WTC11 (cell line): ENCODE data around the gene FASTK. TPM values are rescaled to one million over a fixed set of nuclear protein-coding genes. Genes with fewer than 3 reads are reported as not detected.

Source experiments
- ATAC-seq: fragments of 200-7000 bp; cut with Tn5 transposase; 2 replicates; pipeline ENCODE4 v1.10.0; 2021; ENCODE audit warnings: mild to moderate bottlenecking, moderate library complexity
- CTCF ChIA-PET: fragments of 300-600 bp; sonication (Branson Sonifier 250); formaldehyde crosslinking; loops from one replicate; lab custom pipeline; 2021; ENCODE audit warnings: antibody characterized with exemption; lab: Charles Lee
- POLR2A ChIA-PET: fragments of 350-600 bp; sonication (Branson Sonifier 250); formaldehyde crosslinking; loops from one replicate; lab custom pipeline; 2021; ENCODE audit warnings: antibody characterized with exemption; lab: Charles Lee
- DNase-seq: peaks from one replicate; pipeline ENCODE4 v3.0.0; 2021; ENCODE audit warnings: low spot score
- H3K27ac Mint-ChIP-seq: 2 replicates; pipeline ENCODE4 v1.8.0; 2021; ENCODE audit warnings: mixed read lengths
- H3K27me3 Mint-ChIP-seq: 2 replicates; pipeline ENCODE4 v1.8.0; 2021; ENCODE audit warnings: low read depth, mild to moderate bottlenecking, moderate library complexity, mixed read lengths
- H3K36me3 Mint-ChIP-seq: 2 replicates; pipeline ENCODE4 v1.8.0; 2021; ENCODE audit warnings: mixed read lengths
- H3K4me1 Mint-ChIP-seq: 2 replicates; pipeline ENCODE4 v1.8.0; 2022; ENCODE audit warnings: mixed read lengths
- H3K4me3 Mint-ChIP-seq: 2 replicates; pipeline ENCODE4 v1.8.0; 2021; ENCODE audit warnings: mild to moderate bottlenecking, moderate library complexity, mixed read lengths
- H3K9me3 Mint-ChIP-seq: 2 replicates; pipeline ENCODE4 v1.8.0; 2021; ENCODE audit warnings: mixed read lengths
- CREM ChIP-seq: sonication (generic); formaldehyde crosslinking; IDR thresholded peaks from 2 replicates; pipeline ENCODE4 v1.8.1; 2022; ENCODE audit warnings: mild to moderate bottlenecking, missing genetic modification reagents, moderate library complexity
- EMX1 ChIP-seq: fragments of 250-450 bp; sonication (Bioruptor Pico); IDR thresholded peaks from 2 replicates; pipeline ENCODE4 v1.8.0; 2021; ENCODE audit warnings: mild to moderate bottlenecking
- ETV6 ChIP-seq: sonication (generic); formaldehyde crosslinking; IDR thresholded peaks from 2 replicates; pipeline ENCODE4 v1.8.1; 2022; ENCODE audit warnings: mild to moderate bottlenecking, missing genetic modification reagents
- FOXP1 ChIP-seq: sonication (generic); formaldehyde crosslinking; IDR thresholded peaks from 2 replicates; pipeline ENCODE4 v1.8.0; 2022; ENCODE audit warnings: missing genetic modification reagents, mild to moderate bottlenecking, moderate library complexity, borderline replicate concordance
- GRHL2 ChIP-seq: fragments of 250-450 bp; sonication (Bioruptor Pico); IDR thresholded peaks from 2 replicates; pipeline ENCODE4 v1.8.0; 2022; ENCODE audit warnings: mild to moderate bottlenecking, moderate library complexity; ENCODE audit not compliant: insufficient replicate concordance, severe bottlenecking
- GTF2I ChIP-seq: fragments of 250-450 bp; sonication (Bioruptor Pico); conservative IDR thresholded peaks from 2 replicates; pipeline ENCODE4 v1.4.0; 2021; ENCODE audit warnings: mild to moderate bottlenecking
- NFATC4 ChIP-seq: fragments of 250-450 bp; sonication (Bioruptor Pico); IDR thresholded peaks from 2 replicates; pipeline ENCODE4 v1.9.0; 2021; ENCODE audit warnings: mild to moderate bottlenecking
- NFE2L1 ChIP-seq: sonication (generic); formaldehyde crosslinking; IDR thresholded peaks from 2 replicates; pipeline ENCODE4 v1.8.1; 2023; ENCODE audit warnings: missing genetic modification reagents
- NFYB ChIP-seq: sonication (generic); formaldehyde crosslinking; conservative IDR thresholded peaks from 2 replicates; pipeline ENCODE4 v1.8.0; 2022; ENCODE audit warnings: low read depth, missing genetic modification reagents
- TEAD1 ChIP-seq: sonication (generic); formaldehyde crosslinking; IDR thresholded peaks from 2 replicates; pipeline ENCODE4 v1.8.0; 2022; ENCODE audit warnings: mild to moderate bottlenecking, missing genetic modification reagents
- ZNF396 ChIP-seq: fragments of 250-450 bp; sonication (Bioruptor Pico); IDR thresholded peaks from 2 replicates; pipeline ENCODE4 v1.8.0; 2021; ENCODE audit warnings: mild to moderate bottlenecking, moderate library complexity, borderline replicate concordance
- ZNF416 ChIP-seq: fragments of 250-450 bp; sonication (Bioruptor Pico); IDR thresholded peaks from 2 replicates; pipeline ENCODE4 v1.9.0; 2021; ENCODE audit warnings: mild to moderate bottlenecking, inconsistent platforms
- ZNF671 ChIP-seq: fragments of 250-450 bp; sonication (Bioruptor Pico); IDR thresholded peaks from 2 replicates; pipeline ENCODE4 v1.8.0; 2021; ENCODE audit warnings: mild to moderate bottlenecking
- total RNA-seq: library from RNA; stranded (reverse); gene quantifications from 3 replicates; pipeline ENCODE4 v1.2.3, GENCODE V29; 2021
- TF ChIP-seq, protein P1 (sequence below): sonication (generic); formaldehyde crosslinking; IDR thresholded peaks from 2 replicates; pipeline ENCODE4 v1.8.1; 2022; ENCODE audit warnings: missing genetic modification reagents, borderline replicate concordance
- TF ChIP-seq, protein P2 (sequence below): fragments of 250-450 bp; sonication (Bioruptor Pico); IDR thresholded peaks from 2 replicates; pipeline ENCODE4 v1.8.0; 2021; ENCODE audit warnings: mild to moderate bottlenecking
- TF ChIP-seq, protein P3 (sequence below): sonication (generic); formaldehyde crosslinking; IDR thresholded peaks from 2 replicates; pipeline ENCODE4 v1.8.1; 2022; ENCODE audit warnings: low read depth, mild to moderate bottlenecking, moderate library complexity, missing genetic modification reagents, borderline replicate concordance
- TF ChIP-seq, protein P4 (sequence below): sonication (generic); formaldehyde crosslinking; IDR thresholded peaks from 2 replicates; pipeline ENCODE4 v1.8.1; 2022; ENCODE audit warnings: low read depth, missing genetic modification reagents, borderline replicate concordance
- TF ChIP-seq, protein P5 (sequence below): fragments of 250-450 bp; sonication (Bioruptor Pico); IDR thresholded peaks from 2 replicates; pipeline ENCODE4 v1.9.0; 2021; ENCODE audit warnings: mild to moderate bottlenecking

The FASTK gene
- total RNA-seq, 1 experiment from 2014 or later, result 70.2 TPM

DNA sequence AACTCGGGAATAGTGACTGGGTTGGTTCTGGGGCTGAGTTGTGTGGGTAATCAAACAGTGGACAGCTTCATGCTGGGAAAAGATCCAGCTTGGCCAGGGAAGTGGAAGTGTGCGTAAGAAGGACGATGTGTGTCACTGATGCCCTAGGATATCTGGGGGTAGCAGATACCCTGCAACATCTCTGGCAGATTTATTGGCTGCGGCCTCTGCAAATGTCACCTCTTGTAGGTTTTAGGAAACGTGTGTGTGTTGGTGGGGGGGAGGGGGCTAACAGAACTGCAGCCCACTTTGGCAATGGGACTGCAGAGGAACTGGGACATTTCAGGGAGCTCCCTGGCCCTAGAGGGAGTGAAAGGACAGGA is 4.7 kb upstream of the FASTK start:
- Mint-ChIP-seq H3K36me3 (no peaks in the 10 kb centered on the region), H3K27ac (peak overlapping the region; percentile 67), H3K9me3 (no peaks in the 10 kb centered on the region), H3K4me3 (peak overlapping the region; percentile 84), H3K27me3 (peaks cover 18% of the 10 kb centered on the region), H3K4me1 (peaks cover 39% of the 10 kb centered on the region)
- POLR2A ChIA-PET, result interaction anchor here (0.7 to 1.0 kb wide), 6 partner anchors 23 to 142 kb away, joined by 3 to 6 read pairs (median 4); no protein-coding TSS in a partner anchor
- CTCF ChIA-PET, result interaction anchor here (0.6 to 2.1 kb wide), 17 partner anchors 8 to 142 kb away, joined by 3 to 19 read pairs (median 4); partner anchors contain the start of genes ABCB8 and ABCF2
- DNase-seq, result no peak
- no peak for TF ChIP-seq ZNF416 (CRISPR knock-in tag)
- TF ChIP-seq TEAD1, result peak; percentile 46; the same call in 1 of the 2 replicates
- ATAC-seq, result no peak

DNA sequence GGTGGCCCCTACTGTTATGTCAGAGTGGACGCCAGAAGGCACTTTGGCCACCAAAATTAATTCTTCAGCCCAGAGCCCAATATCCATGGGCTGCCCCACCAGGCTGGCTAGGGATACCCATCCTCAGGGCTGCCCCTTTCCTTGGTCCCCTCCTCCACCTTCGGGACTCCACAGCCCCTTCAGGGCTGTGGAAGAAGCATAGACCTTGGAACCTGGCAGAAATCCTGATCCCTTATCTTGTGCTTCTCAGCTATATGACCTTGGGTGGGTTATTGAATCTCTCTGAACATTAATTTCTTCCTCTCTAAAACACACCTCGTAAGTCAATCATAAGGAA is 3.2 kb upstream of the FASTK start:
- Mint-ChIP-seq H3K9me3 (no peaks in the 10 kb centered on the region), H3K27me3 (peaks cover 10% of the 10 kb centered on the region), H3K4me1 (peaks cover 37% of the 10 kb centered on the region), H3K4me3 (peak overlapping the region; percentile 87), H3K27ac (no peak overlapping the region), H3K36me3 (no peaks in the 10 kb centered on the region)
- DNase-seq, result no peak
- TF ChIP-seq, protein P1, sequence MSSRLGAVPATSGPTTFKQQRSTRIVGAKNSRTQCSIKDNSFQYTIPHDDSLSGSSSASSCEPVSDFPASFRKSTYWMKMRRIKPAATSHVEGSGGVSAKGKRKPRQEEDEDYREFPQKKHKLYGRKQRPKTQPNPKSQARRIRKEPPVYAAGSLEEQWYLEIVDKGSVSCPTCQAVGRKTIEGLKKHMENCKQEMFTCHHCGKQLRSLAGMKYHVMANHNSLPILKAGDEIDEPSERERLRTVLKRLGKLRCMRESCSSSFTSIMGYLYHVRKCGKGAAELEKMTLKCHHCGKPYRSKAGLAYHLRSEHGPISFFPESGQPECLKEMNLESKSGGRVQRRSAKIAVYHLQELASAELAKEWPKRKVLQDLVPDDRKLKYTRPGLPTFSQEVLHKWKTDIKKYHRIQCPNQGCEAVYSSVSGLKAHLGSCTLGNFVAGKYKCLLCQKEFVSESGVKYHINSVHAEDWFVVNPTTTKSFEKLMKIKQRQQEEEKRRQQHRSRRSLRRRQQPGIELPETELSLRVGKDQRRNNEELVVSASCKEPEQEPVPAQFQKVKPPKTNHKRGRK (CRISPR knock-in tag), result no peak
- TF ChIP-seq ZNF396 (CRISPR knock-in tag), result no peak
- no peak for TF ChIP-seq NFATC4 (CRISPR knock-in tag)
- TF ChIP-seq ZNF671 (CRISPR knock-in tag), result no peak
- no peak for TF ChIP-seq ETV6
- TF ChIP-seq GTF2I (CRISPR knock-in tag), result no peak
- TF ChIP-seq, protein P2, sequence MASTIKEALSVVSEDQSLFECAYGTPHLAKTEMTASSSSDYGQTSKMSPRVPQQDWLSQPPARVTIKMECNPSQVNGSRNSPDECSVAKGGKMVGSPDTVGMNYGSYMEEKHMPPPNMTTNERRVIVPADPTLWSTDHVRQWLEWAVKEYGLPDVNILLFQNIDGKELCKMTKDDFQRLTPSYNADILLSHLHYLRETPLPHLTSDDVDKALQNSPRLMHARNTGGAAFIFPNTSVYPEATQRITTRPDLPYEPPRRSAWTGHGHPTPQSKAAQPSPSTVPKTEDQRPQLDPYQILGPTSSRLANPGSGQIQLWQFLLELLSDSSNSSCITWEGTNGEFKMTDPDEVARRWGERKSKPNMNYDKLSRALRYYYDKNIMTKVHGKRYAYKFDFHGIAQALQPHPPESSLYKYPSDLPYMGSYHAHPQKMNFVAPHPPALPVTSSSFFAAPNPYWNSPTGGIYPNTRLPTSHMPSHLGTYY (CRISPR knock-in tag), result no peak
- no peak for TF ChIP-seq NFYB (CRISPR knock-in tag)
- TF ChIP-seq, protein P3, sequence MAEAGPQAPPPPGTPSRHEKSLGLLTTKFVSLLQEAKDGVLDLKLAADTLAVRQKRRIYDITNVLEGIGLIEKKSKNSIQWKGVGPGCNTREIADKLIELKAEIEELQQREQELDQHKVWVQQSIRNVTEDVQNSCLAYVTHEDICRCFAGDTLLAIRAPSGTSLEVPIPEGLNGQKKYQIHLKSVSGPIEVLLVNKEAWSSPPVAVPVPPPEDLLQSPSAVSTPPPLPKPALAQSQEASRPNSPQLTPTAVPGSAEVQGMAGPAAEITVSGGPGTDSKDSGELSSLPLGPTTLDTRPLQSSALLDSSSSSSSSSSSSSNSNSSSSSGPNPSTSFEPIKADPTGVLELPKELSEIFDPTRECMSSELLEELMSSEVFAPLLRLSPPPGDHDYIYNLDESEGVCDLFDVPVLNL, result no peak
- TF ChIP-seq, protein P4, sequence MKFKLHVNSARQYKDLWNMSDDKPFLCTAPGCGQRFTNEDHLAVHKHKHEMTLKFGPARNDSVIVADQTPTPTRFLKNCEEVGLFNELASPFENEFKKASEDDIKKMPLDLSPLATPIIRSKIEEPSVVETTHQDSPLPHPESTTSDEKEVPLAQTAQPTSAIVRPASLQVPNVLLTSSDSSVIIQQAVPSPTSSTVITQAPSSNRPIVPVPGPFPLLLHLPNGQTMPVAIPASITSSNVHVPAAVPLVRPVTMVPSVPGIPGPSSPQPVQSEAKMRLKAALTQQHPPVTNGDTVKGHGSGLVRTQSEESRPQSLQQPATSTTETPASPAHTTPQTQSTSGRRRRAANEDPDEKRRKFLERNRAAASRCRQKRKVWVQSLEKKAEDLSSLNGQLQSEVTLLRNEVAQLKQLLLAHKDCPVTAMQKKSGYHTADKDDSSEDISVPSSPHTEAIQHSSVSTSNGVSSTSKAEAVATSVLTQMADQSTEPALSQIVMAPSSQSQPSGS (CRISPR knock-in tag), result no peak
- TF ChIP-seq NFE2L1 (CRISPR knock-in tag), result no peak
- no peak for TF ChIP-seq EMX1
- no peak for TF ChIP-seq CREM (CRISPR knock-in tag)
- TF ChIP-seq FOXP1 (CRISPR knock-in tag), result no peak
- TF ChIP-seq, protein P5, sequence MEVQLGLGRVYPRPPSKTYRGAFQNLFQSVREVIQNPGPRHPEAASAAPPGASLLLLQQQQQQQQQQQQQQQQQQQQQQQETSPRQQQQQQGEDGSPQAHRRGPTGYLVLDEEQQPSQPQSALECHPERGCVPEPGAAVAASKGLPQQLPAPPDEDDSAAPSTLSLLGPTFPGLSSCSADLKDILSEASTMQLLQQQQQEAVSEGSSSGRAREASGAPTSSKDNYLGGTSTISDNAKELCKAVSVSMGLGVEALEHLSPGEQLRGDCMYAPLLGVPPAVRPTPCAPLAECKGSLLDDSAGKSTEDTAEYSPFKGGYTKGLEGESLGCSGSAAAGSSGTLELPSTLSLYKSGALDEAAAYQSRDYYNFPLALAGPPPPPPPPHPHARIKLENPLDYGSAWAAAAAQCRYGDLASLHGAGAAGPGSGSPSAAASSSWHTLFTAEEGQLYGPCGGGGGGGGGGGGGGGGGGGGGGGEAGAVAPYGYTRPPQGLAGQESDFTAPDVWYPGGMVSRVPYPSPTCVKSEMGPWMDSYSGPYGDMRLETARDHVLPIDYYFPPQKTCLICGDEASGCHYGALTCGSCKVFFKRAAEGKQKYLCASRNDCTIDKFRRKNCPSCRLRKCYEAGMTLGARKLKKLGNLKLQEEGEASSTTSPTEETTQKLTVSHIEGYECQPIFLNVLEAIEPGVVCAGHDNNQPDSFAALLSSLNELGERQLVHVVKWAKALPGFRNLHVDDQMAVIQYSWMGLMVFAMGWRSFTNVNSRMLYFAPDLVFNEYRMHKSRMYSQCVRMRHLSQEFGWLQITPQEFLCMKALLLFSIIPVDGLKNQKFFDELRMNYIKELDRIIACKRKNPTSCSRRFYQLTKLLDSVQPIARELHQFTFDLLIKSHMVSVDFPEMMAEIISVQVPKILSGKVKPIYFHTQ, result no peak
- TF ChIP-seq GRHL2 (CRISPR knock-in tag), result no peak
- ChIA-PET POLR2A (interaction anchor here (1.9 kb wide), 1 partner anchor 21 kb away, joined by 7 read pairs; no protein-coding TSS in a partner anchor), CTCF (interaction anchor here (1.0 to 1.9 kb wide), 5 partner anchors 28 to 75 kb away, joined by 3 to 5 read pairs (median 5); no protein-coding TSS in a partner anchor)
- ATAC-seq, result no peak
